GM12865 (cell line): Measurements from ENCODE around the gene MYO3A.

Source experiments
- DNase-seq: peaks from one replicate; pipeline ENCODE4 v3.0.0; 2010; ENCODE audit warnings: low read depth
- H3K4me3 ChIP-seq: 2 replicates; pipeline ENCODE4 v1.5.1; 2011; ENCODE audit warnings: mild to moderate bottlenecking, low read depth, low read length, control low read depth
- CTCF ChIP-seq: IDR thresholded peaks from 2 replicates; pipeline ENCODE4 v1.5.1; 2011; ENCODE audit warnings: low read length, control low read depth, low read depth, inconsistent platforms; ENCODE audit not compliant: insufficient read depth; ENCODE audit errors: missing control alignments

Gene MYO3A

GRCh38 chr10:26216585-26217395 lies 282.8 kb downstream of the MYO3A start, which contains the start of gene GAD2:
GAD2 (plus strand) TSS chr10:26216774; CDS start chr10:26216810, 36 bp downstream.
- DNase-seq: no peak
- no peak for TF ChIP-seq CTCF
- H3K4me3 ChIP-seq: no peak within 1 kb of the TSS

- no peak for DNase-seq
- H3K4me3 ChIP-seq: no peak overlapping the region
- TF ChIP-seq CTCF: no peak
Measured at GRCh38 chr10:26217396-26218086, 283.5 kb downstream of the MYO3A start.

GRCh38 chr10:26219676-26220075 lies 285.6 kb downstream of the MYO3A start:
- no peak overlapping the region for H3K4me3 ChIP-seq
- no peak for DNase-seq
- no peak for TF ChIP-seq CTCF

- no peak for DNase-seq
- TF ChIP-seq CTCF: no peak
- H3K4me3 ChIP-seq: no peak overlapping the region
Measured at GRCh38 chr10:26220901-26221300, 286.9 kb downstream of the MYO3A start.

GRCh38 chr10:26221541-26221940 lies 287.5 kb downstream of the MYO3A start:
- H3K4me3 ChIP-seq: no peak overlapping the region
- no peak for TF ChIP-seq CTCF

GRCh38 chr10:26222563-26222962 lies 288.5 kb downstream of the MYO3A start:
- no peak for TF ChIP-seq CTCF
- no peak overlapping the region for H3K4me3 ChIP-seq
- no peak for DNase-seq

More at GRCh38 chr10:26221541-26221940, 287.5 kb downstream of the MYO3A start:
- no peak for DNase-seq
